ENCODE results near the gene USP7.

DNA sequence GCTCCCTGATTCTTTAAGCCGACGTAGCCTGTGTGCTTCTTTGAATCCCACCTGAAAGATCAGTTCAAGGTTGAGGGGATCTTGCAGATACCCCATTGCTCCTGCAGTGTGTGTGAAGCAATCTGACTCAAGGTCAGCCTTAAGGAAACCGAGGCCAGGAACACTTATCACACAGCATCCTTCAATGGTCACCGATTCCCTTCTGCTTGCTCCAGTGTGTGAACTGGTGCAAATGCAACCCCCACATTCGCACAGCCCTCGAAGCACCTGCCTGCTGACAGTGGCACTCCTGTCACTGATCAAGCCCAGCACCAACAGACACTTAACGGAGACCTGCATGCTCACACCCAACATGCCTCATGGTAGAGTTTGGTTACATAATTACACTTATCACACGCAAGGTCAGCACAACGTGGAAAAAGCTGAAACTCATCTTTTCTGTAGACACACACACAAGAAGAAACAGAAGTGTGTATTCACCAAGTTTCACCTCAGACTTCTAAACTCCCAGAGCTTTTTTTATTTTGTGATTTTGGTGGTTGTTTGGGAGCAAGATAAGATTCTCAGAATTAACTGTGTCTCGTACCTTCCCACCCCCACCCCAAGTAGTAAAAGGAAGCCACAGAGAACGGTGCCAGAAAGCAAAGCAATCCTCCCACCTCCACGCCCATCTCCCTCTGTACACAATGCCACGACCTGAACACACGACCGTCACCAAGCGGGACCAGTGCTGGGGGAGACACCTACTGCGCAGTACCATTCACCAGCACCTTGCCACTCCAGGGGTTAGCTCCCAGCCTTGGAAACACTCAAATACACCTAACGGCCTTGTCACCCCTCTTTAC lies 44.4 kb downstream of the USP7 start:
- no peak for TF ChIP-seq POLR2A (IDR thresholded peaks at IDR 0.05)
- TF ChIP-seq CTCF (IDR thresholded peaks at IDR 0.05) = no peak
- TF ChIP-seq POLR2AphosphoS5 (IDR thresholded peaks at IDR 0.05) = no peak

All from breast epithelium (tissue), 3 donors.